H1 (cell line): ENCODE measurements around the gene PAK5. TPM values are rescaled to one million over a fixed set of nuclear protein-coding genes. Genes with fewer than 3 reads are reported as not detected.

ENCODE experiments used
- CTCF ChIA-PET: fragments of 300-600 bp; sonication (Branson Sonifier 250); formaldehyde crosslinking; loops from one replicate; lab custom pipeline; 2021; ENCODE audit not compliant: partially characterized antibody; lab: Charles Lee
- POLR2A ChIA-PET: fragments of 300-600 bp; sonication (Branson Sonifier 250); formaldehyde crosslinking; loops from one replicate; lab custom pipeline; 2021; ENCODE audit warnings: inconsistent platforms; ENCODE audit not compliant: partially characterized antibody; lab: Charles Lee
- DNase-seq, 2 experiments: peaks; one replicate each; pipeline versions ENCODE4 v3.0.0 to v3.0.0-alpha.2; 2010 to 2022; ENCODE audit warnings: low spot score in 2 of 2, low read depth in 1 of 2, mixed read lengths in 1 of 2
- FAIRE-seq: peaks from 2 replicates; lab custom pipeline; 2011; peaks lifted over from hg19 to GRCh38; lab: Jason Lieb, UNC
- H2AFZ ChIP-seq: 2 replicates; pipeline ENCODE4 v1.8.1; 2012; ENCODE audit warnings: low read length, inconsistent platforms
- H2AK5ac ChIP-seq: 2 replicates; pipeline ENCODE4 v1.6.1; 2013; ENCODE audit warnings: low read depth, low read length
- H2BK120ac ChIP-seq: replicated peaks from 2 replicates; pipeline ENCODE3; 2013; ENCODE audit warnings: low read depth, low read length, inconsistent platforms
- H2BK12ac ChIP-seq: 2 replicates; pipeline ENCODE4 v1.6.1; 2013; ENCODE audit warnings: low read depth, low read length
- H2BK15ac ChIP-seq: 2 replicates; pipeline ENCODE4 v1.6.1; 2013; ENCODE audit warnings: low read length
- H2BK20ac ChIP-seq: 2 replicates; pipeline ENCODE4 v1.6.1; 2013; ENCODE audit warnings: low read length
- H2BK5ac ChIP-seq: 2 replicates; pipeline ENCODE4 v1.6.1; 2013; ENCODE audit warnings: low read depth, low read length
- H3K14ac ChIP-seq: 2 replicates; pipeline ENCODE4 v1.6.1; 2013; ENCODE audit warnings: inconsistent platforms; ENCODE audit not compliant: insufficient read length
- H3K18ac ChIP-seq: 2 replicates; pipeline ENCODE4 v1.6.1; 2013; ENCODE audit warnings: low read length; ENCODE audit errors: extremely low read depth
- H3K23ac ChIP-seq: 2 replicates; pipeline ENCODE4 v1.6.1; 2013; ENCODE audit warnings: inconsistent platforms; ENCODE audit not compliant: insufficient read length
- H3K23me2 ChIP-seq: 2 replicates; pipeline ENCODE4 v1.6.1; 2013; ENCODE audit warnings: low read depth, low read length
- H3K27ac ChIP-seq: 2 replicates; pipeline ENCODE4 v1.6.1; 2011; ENCODE audit warnings: low read depth, low read length, inconsistent platforms
- H3K27me3 ChIP-seq, 4 experiments: replicated peaks in 1 of 4; 1 replicate in 1 of 4; 2 replicates in 3 of 4; pipeline versions ENCODE4 v1.6.1 to v1.8.1; 2011 to 2013; ENCODE audit warnings: low read length in 3 of 4, mild to moderate bottlenecking in 3 of 4, inconsistent platforms in 2 of 4, mixed read lengths in 2 of 4, moderate library complexity in 1 of 4; ENCODE audit not compliant: control insufficient read depth in 3 of 4, insufficient read depth in 3 of 4; ENCODE audit errors: extremely low read depth in 1 of 4
- H3K36me3 ChIP-seq, 4 experiments: 2 replicates each; pipeline versions ENCODE4 v1.6.1 to v1.8.1; 2011 to 2013; ENCODE audit warnings: mild to moderate bottlenecking in 4 of 4, low read length in 3 of 4, moderate library complexity in 2 of 4, control low read depth in 1 of 4, inconsistent platforms in 1 of 4; ENCODE audit not compliant: insufficient read depth in 4 of 4, control insufficient read depth in 2 of 4
- H3K4ac ChIP-seq: replicated peaks from 2 replicates; pipeline ENCODE3; 2013; ENCODE audit warnings: low read length, low read depth, mixed read lengths, inconsistent platforms; ENCODE audit not compliant: insufficient read length
- H3K4me1 ChIP-seq, 4 experiments: replicated peaks in 1 of 4; 1 replicate in 1 of 4; 2 replicates in 3 of 4; pipeline versions ENCODE4 v1.6.1 to v1.8.1; 2011 to 2013; ENCODE audit warnings: low read length in 3 of 4, inconsistent platforms in 2 of 4, mixed read lengths in 1 of 4; ENCODE audit not compliant: insufficient read depth in 4 of 4, control insufficient read depth in 3 of 4
- H3K4me2 ChIP-seq, 2 experiments: 2 replicates each; pipeline versions ENCODE4 v1.6.1 to v1.8.1; 2011 to 2013; ENCODE audit warnings: low read depth in 2 of 2, low read length in 2 of 2, control low read depth in 1 of 2, inconsistent platforms in 1 of 2, mild to moderate bottlenecking in 1 of 2; ENCODE audit not compliant: insufficient read depth in 1 of 2
- H3K4me3 ChIP-seq, 4 experiments: fragments of 200-600, 300-600 bp in 1 of 4; sonication (generic), shearing (Covaris generic), sonication (Bioruptor Twin) in 1 of 4; 2 replicates each; pipeline versions ENCODE4 v1.5.1 to v1.8.1; 2011 to 2016; ENCODE audit warnings: low read length in 4 of 4, low read depth in 3 of 4, control low read depth in 2 of 4, inconsistent platforms in 2 of 4, mild to moderate bottlenecking in 2 of 4, mixed read lengths in 1 of 4, moderate library complexity in 1 of 4; ENCODE audit not compliant: insufficient read depth in 2 of 4; ENCODE audit errors: extremely low read depth in 1 of 4
- H3K56ac ChIP-seq: replicated peaks from 2 replicates; pipeline ENCODE3; 2013; ENCODE audit warnings: low read depth, mild to moderate bottlenecking, mixed read lengths, low read length, inconsistent platforms; ENCODE audit not compliant: insufficient read length
- H3K79me1 ChIP-seq: 2 replicates; pipeline ENCODE4 v1.6.1; 2013; ENCODE audit warnings: low read depth, low read length, control low read depth
- H3K79me2 ChIP-seq, 2 experiments: 2 replicates each; pipeline versions ENCODE4 v1.6.1 to v1.8.1; 2012 to 2013; ENCODE audit warnings: low read length in 2 of 2, mild to moderate bottlenecking in 2 of 2, inconsistent platforms in 1 of 2; ENCODE audit not compliant: insufficient read depth in 2 of 2, control insufficient read depth in 1 of 2
- H3K9ac ChIP-seq, 4 experiments: replicated peaks in 1 of 4; 1 replicate in 1 of 4; 2 replicates in 3 of 4; pipeline versions ENCODE4 v1.6.1 to v1.8.1; 2011 to 2013; ENCODE audit warnings: low read depth in 3 of 4, low read length in 3 of 4, control low read depth in 2 of 4, mild to moderate bottlenecking in 2 of 4, moderate library complexity in 2 of 4, inconsistent platforms in 1 of 4; ENCODE audit errors: extremely low read depth in 1 of 4
- H3K9me3 ChIP-seq, 2 experiments: 2 replicates each; pipeline versions ENCODE4 v1.6.1 to v1.8.1; 2012 to 2013; ENCODE audit warnings: mild to moderate bottlenecking in 2 of 2, moderate library complexity in 2 of 2, control low read depth in 1 of 2, inconsistent platforms in 1 of 2, low read depth in 1 of 2, low read length in 1 of 2, mixed read lengths in 1 of 2; ENCODE audit not compliant: insufficient read depth in 2 of 2
- H4K20me1 ChIP-seq, 2 experiments: replicated peaks in 1 of 2; 2 replicates each; pipeline versions ENCODE3 to v1.8.1; 2011 to 2013; ENCODE audit warnings: inconsistent platforms in 2 of 2, low read length in 2 of 2, mild to moderate bottlenecking in 1 of 2; ENCODE audit not compliant: insufficient read depth in 2 of 2, control insufficient read depth in 1 of 2
- H4K5ac ChIP-seq: 2 replicates; pipeline ENCODE4 v1.6.1; 2013; ENCODE audit warnings: low read length, low read depth, mixed read lengths, inconsistent platforms; ENCODE audit not compliant: insufficient read length
- H4K8ac ChIP-seq: 2 replicates; pipeline ENCODE4 v1.8.0; 2013; ENCODE audit warnings: mild to moderate bottlenecking, moderate library complexity, low read length, inconsistent platforms; ENCODE audit not compliant: insufficient read depth; ENCODE audit errors: extremely low read depth
- H4K91ac ChIP-seq: replicated peaks from 2 replicates; pipeline ENCODE3; 2013; ENCODE audit warnings: low read length, mixed read lengths, inconsistent platforms; ENCODE audit not compliant: insufficient read length
- CBX8 ChIP-seq: fragments of 300-800, 300-1000 bp; sonication (generic); IDR thresholded peaks from 2 replicates; pipeline ENCODE4 v1.7.1; 2016; ENCODE audit warnings: low read depth, low read length, borderline replicate concordance
- CEBPB ChIP-seq: IDR thresholded peaks from 2 replicates; pipeline ENCODE4 v1.6.1; 2012; ENCODE audit warnings: low read depth, low read length
- NRF1 ChIP-seq: IDR thresholded peaks from 2 replicates; pipeline ENCODE4 v1.6.1; 2011; ENCODE audit warnings: mild to moderate bottlenecking, low read depth, low read length, improper control_type of control experiment
- SUZ12 ChIP-seq: fragments of 200-600 bp; sonication (generic); IDR thresholded peaks from 2 replicates; pipeline ENCODE4 v1.6.1; 2012; ENCODE audit warnings: mild to moderate bottlenecking, inconsistent platforms, low read length, moderate library complexity, mixed read lengths
- TAF7 ChIP-seq: optimal IDR thresholded peaks from 2 replicates; pipeline ENCODE3; 2011; ENCODE audit warnings: low read depth, mild to moderate bottlenecking, inconsistent platforms, low read length, moderate library complexity, borderline replicate concordance
- TCF12 ChIP-seq: IDR thresholded peaks from 2 replicates; pipeline ENCODE4 v1.6.1; 2011; ENCODE audit warnings: low read depth, mild to moderate bottlenecking, low read length
- WGBS, 2 experiments: shearing (Covaris generic) in 1 of 2; methylation state at CpG; one replicate each; pipeline versions ENCODE4 v1.1.6 to v1.1.7; 2013 to 2015; ENCODE audit warnings: low lambda C conversion rate in 2 of 2, mixed read lengths in 2 of 2, inconsistent platforms in 1 of 2, low coverage in 1 of 2, missing lambda C conversion rate in 1 of 2; ENCODE audit not compliant: insufficient replicate concordance in 2 of 2, insufficient coverage in 1 of 2, insufficient read length in 1 of 2; ENCODE audit errors: extremely low coverage in 1 of 2, missing lambda C conversion rate in 1 of 2; 5-methylcytosine and 5-hydroxymethylcytosine counted together
- polyA plus RNA-seq, 7 experiments: library from polyadenylated mRNA; depleted of rRNA in 3 of 7; stranded (reverse) in 5 of 7; unstranded in 2 of 7; fragments of >200 nt in 5 of 7; fragments of 200-250 nt in 2 of 7; gene quantifications; 1 replicate in 5 of 7; 2 replicates in 1 of 7; 4 replicates in 1 of 7; pipeline versions ENCODE4 v1.2.1 to v1.2.3, GENCODE V29; 2011 to 2013; ENCODE audit warnings: missing spikeins in 2 of 7, mixed read lengths in 2 of 7
- total RNA-seq: library from RNA; stranded (reverse); fragmentation: NEBNext Ultra II Directional; extraction: Animal tissue kit (Norgen Biotek cat#: 25700); gene quantifications from 2 replicates; pipeline ENCODE4 v1.2.1, GENCODE V29; 2021

The PAK5 gene
- total and polyA plus RNA-seq, 2 of the 8 experiments (the other 6 are each of a cell fraction or from before 2014, with no cell fraction given): 0.54 to 0.80 TPM

DNA sequence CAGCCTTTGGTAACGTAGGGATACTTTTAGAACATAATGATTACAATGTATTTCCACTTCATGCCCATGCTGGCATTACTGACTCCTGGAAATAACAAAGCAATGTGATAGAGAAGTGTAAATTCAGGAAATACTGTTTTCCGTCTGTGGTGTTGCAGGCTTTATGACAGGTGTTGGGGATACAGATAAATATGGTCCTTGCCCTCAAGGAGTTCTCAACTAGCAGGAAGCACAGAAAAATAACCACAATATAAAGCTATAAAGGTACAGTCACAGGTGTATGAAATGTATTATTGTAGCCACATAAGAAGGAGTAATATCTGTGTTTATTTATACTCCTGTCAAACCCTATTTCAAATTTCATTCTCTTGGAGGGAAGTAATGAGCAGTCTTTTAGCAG is 337.4 kb downstream of the PAK5 start:
- no peak overlapping the region for H3K9ac ChIP-seq
- H3K14ac ChIP-seq: no peak overlapping the region
- H3K79me1 ChIP-seq: no peaks in the 10 kb centered on the region
- no peaks in the 10 kb centered on the region for H3K9me3 ChIP-seq
- no peaks in the 10 kb centered on the region for H3K79me2 ChIP-seq
- no peaks in the 10 kb centered on the region for H3K23me2 ChIP-seq
- no peak overlapping the region for H3K56ac ChIP-seq
- H3K4ac ChIP-seq: no peak overlapping the region
- no peak overlapping the region for H2AK5ac ChIP-seq
- WGBS, 2 experiments: 80% methylated on average over 2 of the region's 2 CpGs; no CpG with 5 or more reads in 1 of the 2 experiments
- H2BK5ac ChIP-seq: no peak overlapping the region
- no peak overlapping the region for H2BK20ac ChIP-seq
- H2BK15ac ChIP-seq: no peak overlapping the region
- H4K91ac ChIP-seq: no peak overlapping the region
- ChIA-PET CTCF (interaction anchor here (0.7 to 7.8 kb wide), 4 partner anchors 17 to 575 kb away, joined by 3 to 79 read pairs (median 6); partner anchors contain the start of gene LAMP5), POLR2A (no interaction called here)
- no peak overlapping the region for H3K23ac ChIP-seq
- peaks cover 0 to 3% of the 10 kb centered on the region in 2 experiments for H4K20me1 ChIP-seq
- no peaks in the 10 kb centered on the region for H3K36me3 ChIP-seq
- H3K4me3 ChIP-seq: no peak overlapping the region
- no peak overlapping the region for H2AFZ ChIP-seq
- H3K27me3 ChIP-seq: peaks cover 12 to 24% (median 21%) of the 10 kb centered on the region in 4 experiments
- FAIRE-seq (no peak), DNase-seq (no peak)
- H3K18ac ChIP-seq: no peak overlapping the region
- H3K4me2 ChIP-seq: no peak overlapping the region
- H3K4me1 ChIP-seq: peaks cover 0 to 6% (median 3%) of the 10 kb centered on the region in 4 experiments; a peak in 5 of 7 replicates
- H4K5ac ChIP-seq: no peak overlapping the region
- no peak overlapping the region for H2BK12ac ChIP-seq
- no peak overlapping the region for H3K27ac ChIP-seq
- H4K8ac ChIP-seq: no peak overlapping the region
- H2BK120ac ChIP-seq: no peak overlapping the region
- TF ChIP-seq CBX8: no peak
- no peak for TF ChIP-seq TAF7
- no peak for TF ChIP-seq SUZ12
- TF ChIP-seq NRF1: no peak
- TF ChIP-seq TCF12: no peak
- TF ChIP-seq CEBPB: no peak
